ENCODE results near the gene SLC8A1.

Gene SLC8A1

GRCh38 chr2:40181855-40182254, 270.0 kb downstream of the SLC8A1 start:
- no peaks in the 10 kb centered on the region for H3K36me3 ChIP-seq (ENCODE audit: control insufficient read depth in 1 of 2, insufficient read depth in 2 of 2, low read length in 2 of 2)
- no peak overlapping the region for H3K9ac ChIP-seq (ENCODE audit: low read depth in 1 of 2, low read length in 2 of 2)

DNA sequence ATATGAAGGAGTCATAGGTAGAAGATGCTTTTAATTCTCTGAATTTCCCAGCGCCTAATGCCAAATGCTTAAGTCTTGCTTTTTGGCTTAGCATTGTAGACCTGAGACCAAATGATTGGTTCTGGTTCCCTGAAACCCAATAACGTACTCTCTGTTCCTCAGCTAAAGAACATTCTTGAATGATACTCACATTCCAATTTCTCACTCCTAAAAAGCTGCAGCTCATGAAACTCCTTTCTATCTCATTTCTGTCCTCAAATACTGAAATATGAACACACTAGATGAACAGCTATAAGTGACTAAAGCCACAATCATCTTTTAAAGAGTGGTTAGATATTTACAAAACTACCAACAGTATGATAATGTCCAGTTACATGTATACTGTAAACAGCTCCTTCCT, 272.1 kb downstream of the SLC8A1 start:
- no peaks in the 10 kb centered on the region for H3K27me3 ChIP-seq (ENCODE audit: control insufficient read depth in 1 of 2, insufficient read depth in 2 of 2, low read length in 2 of 2)
- no peak overlapping the region for H3K9ac ChIP-seq (ENCODE audit: low read depth in 1 of 2, low read length in 2 of 2)
- H3K4me1 ChIP-seq (ENCODE audit: control insufficient read depth in 1 of 2, insufficient read depth in 2 of 2, low read length in 2 of 2), result no peaks in the 10 kb centered on the region
- no peak overlapping the region for H3K27ac ChIP-seq (ENCODE audit: low read depth, low read length)
- no peak overlapping the region for H3K4me3 ChIP-seq (ENCODE audit: low read depth in 1 of 2, low read length in 2 of 2)
- no peaks in the 10 kb centered on the region for H3K36me3 ChIP-seq (ENCODE audit: control insufficient read depth in 1 of 2, insufficient read depth in 2 of 2, low read length in 2 of 2)
- H3K9me3 ChIP-seq (ENCODE audit: control insufficient read depth in 1 of 2, low read length in 2 of 2), result no peaks in the 10 kb centered on the region

More at GRCh38 chr2:40181855-40182254, 270.0 kb downstream of the SLC8A1 start:
- H3K27ac ChIP-seq (ENCODE audit: low read depth, low read length), result no peak overlapping the region
- no peaks in the 10 kb centered on the region for H3K9me3 ChIP-seq (ENCODE audit: control insufficient read depth in 1 of 2, low read length in 2 of 2)
- no peaks in the 10 kb centered on the region for H3K27me3 ChIP-seq (ENCODE audit: control insufficient read depth in 1 of 2, insufficient read depth in 2 of 2, low read length in 2 of 2)
- H3K4me3 ChIP-seq (ENCODE audit: low read depth in 1 of 2, low read length in 2 of 2), result no peak overlapping the region
- no peaks in the 10 kb centered on the region for H3K4me1 ChIP-seq (ENCODE audit: control insufficient read depth in 1 of 2, insufficient read depth in 2 of 2, low read length in 2 of 2)

DNA sequence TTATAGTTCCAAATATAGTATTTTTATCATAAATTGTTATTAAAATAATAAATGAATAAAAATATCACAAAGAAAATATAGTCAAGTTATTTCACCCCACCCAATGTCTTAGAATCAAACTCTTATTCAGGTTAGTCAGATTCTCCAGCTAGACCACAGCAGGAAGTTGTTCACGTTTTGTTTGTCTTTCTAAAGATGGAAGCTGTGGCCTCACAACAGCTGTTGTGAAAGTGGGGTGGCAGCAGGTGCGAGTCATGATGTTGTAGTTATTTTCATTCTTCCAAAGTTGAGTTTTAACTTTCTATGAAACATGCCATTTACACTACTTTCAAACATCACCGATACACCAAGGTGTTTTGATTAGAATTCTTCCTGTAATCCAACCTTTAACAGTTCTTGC, 272.9 kb downstream of the SLC8A1 start:
- no peaks in the 10 kb centered on the region for H3K4me1 ChIP-seq (ENCODE audit: control insufficient read depth in 1 of 2, insufficient read depth in 2 of 2, low read length in 2 of 2)
- no peak overlapping the region for H3K9ac ChIP-seq (ENCODE audit: low read depth in 1 of 2, low read length in 2 of 2)
- H3K4me3 ChIP-seq (ENCODE audit: low read depth in 1 of 2, low read length in 2 of 2), result no peak overlapping the region
- H3K27ac ChIP-seq (ENCODE audit: low read depth, low read length), result no peak overlapping the region
- no peaks in the 10 kb centered on the region for H3K9me3 ChIP-seq (ENCODE audit: control insufficient read depth in 1 of 2, low read length in 2 of 2)
- no peaks in the 10 kb centered on the region for H3K36me3 ChIP-seq (ENCODE audit: control insufficient read depth in 1 of 2, insufficient read depth in 2 of 2, low read length in 2 of 2)
- no peaks in the 10 kb centered on the region for H3K27me3 ChIP-seq (ENCODE audit: control insufficient read depth in 1 of 2, insufficient read depth in 2 of 2, low read length in 2 of 2)

DNA sequence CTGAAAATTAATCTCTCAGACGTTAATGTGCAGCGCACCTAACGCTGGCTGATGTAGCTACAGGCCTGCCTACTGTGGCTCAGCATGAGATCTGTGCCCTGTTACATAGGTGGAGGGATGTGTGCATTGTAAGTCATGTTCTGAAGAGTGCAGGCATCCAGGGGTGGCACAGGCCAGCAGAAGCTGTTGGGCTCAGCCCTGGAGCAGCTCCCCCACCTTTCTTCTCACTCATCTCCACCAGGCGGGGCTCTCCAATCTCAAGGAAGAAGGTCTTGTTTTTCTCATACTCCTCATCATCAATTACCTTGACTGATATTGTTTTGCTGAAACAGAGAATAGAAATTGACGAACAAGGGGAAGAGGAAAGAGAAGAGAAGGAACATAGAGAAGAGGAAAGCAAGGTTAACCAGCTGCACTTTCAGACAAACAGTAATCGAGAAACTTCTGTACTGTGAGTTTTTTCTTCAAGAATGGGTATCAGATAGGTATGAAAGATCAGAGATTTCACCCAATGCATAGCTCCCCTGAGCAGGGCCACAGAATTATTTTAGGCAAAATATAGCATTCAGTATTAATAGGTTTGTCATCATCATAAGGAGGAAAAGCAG, 273.6 kb downstream of the SLC8A1 start:
- no peak overlapping the region for H3K9ac ChIP-seq (ENCODE audit: low read depth in 1 of 2, low read length in 2 of 2)
- H3K27ac ChIP-seq (ENCODE audit: low read depth, low read length), result no peak overlapping the region
- no peak overlapping the region for H3K4me3 ChIP-seq (ENCODE audit: low read depth in 1 of 2, low read length in 2 of 2)
- H3K36me3 ChIP-seq (ENCODE audit: control insufficient read depth in 1 of 2, insufficient read depth in 2 of 2, low read length in 2 of 2), result no peaks in the 10 kb centered on the region
- no peaks in the 10 kb centered on the region for H3K27me3 ChIP-seq (ENCODE audit: control insufficient read depth in 1 of 2, insufficient read depth in 2 of 2, low read length in 2 of 2)
- no peaks in the 10 kb centered on the region for H3K9me3 ChIP-seq (ENCODE audit: control insufficient read depth in 1 of 2, low read length in 2 of 2)
- no peaks in the 10 kb centered on the region for H3K4me1 ChIP-seq (ENCODE audit: control insufficient read depth in 1 of 2, insufficient read depth in 2 of 2, low read length in 2 of 2)

- Histone ChIP-seq H3K4me1 (ENCODE audit: control insufficient read depth in 1 of 2, insufficient read depth in 2 of 2, low read length in 2 of 2) (no peaks in the 10 kb centered on the region), H3K9me3 (ENCODE audit: control insufficient read depth in 1 of 2, low read length in 2 of 2) (no peaks in the 10 kb centered on the region), H3K4me3 (ENCODE audit: low read depth in 1 of 2, low read length in 2 of 2) (no peak overlapping the region), H3K27ac (ENCODE audit: low read depth, low read length) (no peak overlapping the region), H3K27me3 (ENCODE audit: control insufficient read depth in 1 of 2, insufficient read depth in 2 of 2, low read length in 2 of 2) (no peaks in the 10 kb centered on the region), H3K9ac (ENCODE audit: low read depth in 1 of 2, low read length in 2 of 2) (no peak overlapping the region), H3K36me3 (ENCODE audit: control insufficient read depth in 1 of 2, insufficient read depth in 2 of 2, low read length in 2 of 2) (no peaks in the 10 kb centered on the region)
Observed at GRCh38 chr2:40177366-40177765, 274.5 kb downstream of the SLC8A1 start.

GRCh38 chr2:40173276-40173675, 278.6 kb downstream of the SLC8A1 start:
- Histone ChIP-seq H3K27me3 (ENCODE audit: control insufficient read depth in 1 of 2, insufficient read depth in 2 of 2, low read length in 2 of 2) (no peaks in the 10 kb centered on the region), H3K9me3 (ENCODE audit: control insufficient read depth in 1 of 2, low read length in 2 of 2) (no peaks in the 10 kb centered on the region), H3K36me3 (ENCODE audit: control insufficient read depth in 1 of 2, insufficient read depth in 2 of 2, low read length in 2 of 2) (no peaks in the 10 kb centered on the region)

GRCh38 chr2:40169856-40170255, 282.0 kb downstream of the SLC8A1 start:
- no peaks in the 10 kb centered on the region for H3K36me3 ChIP-seq (ENCODE audit: control insufficient read depth in 1 of 2, insufficient read depth in 2 of 2, low read length in 2 of 2)
- no peaks in the 10 kb centered on the region for H3K27me3 ChIP-seq (ENCODE audit: control insufficient read depth in 1 of 2, insufficient read depth in 2 of 2, low read length in 2 of 2)
- peaks cover 13% of the 10 kb centered on the region in 2 donors for H3K4me1 ChIP-seq (ENCODE audit: control insufficient read depth in 1 of 2, insufficient read depth in 2 of 2, low read length in 2 of 2)
- no peaks in the 10 kb centered on the region for H3K9me3 ChIP-seq (ENCODE audit: control insufficient read depth in 1 of 2, low read length in 2 of 2)
- H3K27ac ChIP-seq (ENCODE audit: low read depth, low read length), result no peak overlapping the region
- H3K9ac ChIP-seq (ENCODE audit: low read depth in 1 of 2, low read length in 2 of 2), result no peak overlapping the region
- no peak overlapping the region for H3K4me3 ChIP-seq (ENCODE audit: low read depth in 1 of 2, low read length in 2 of 2)

More at GRCh38 chr2:40173276-40173675, 278.6 kb downstream of the SLC8A1 start:
- H3K9ac ChIP-seq (ENCODE audit: low read depth in 1 of 2, low read length in 2 of 2), result no peak overlapping the region
- H3K4me1 ChIP-seq (ENCODE audit: control insufficient read depth in 1 of 2, insufficient read depth in 2 of 2, low read length in 2 of 2), result peaks cover 7 to 8% of the 10 kb centered on the region in 2 donors
- H3K4me3 ChIP-seq (ENCODE audit: low read depth in 1 of 2, low read length in 2 of 2), result no peak overlapping the region
- no peak overlapping the region for H3K27ac ChIP-seq (ENCODE audit: low read depth, low read length)

- no peak overlapping the region for H3K27ac ChIP-seq (ENCODE audit: low read depth, low read length)
- H3K27me3 ChIP-seq (ENCODE audit: control insufficient read depth in 1 of 2, insufficient read depth in 2 of 2, low read length in 2 of 2), result no peaks in the 10 kb centered on the region
- H3K9me3 ChIP-seq (ENCODE audit: control insufficient read depth in 1 of 2, low read length in 2 of 2), result no peaks in the 10 kb centered on the region
- no peaks in the 10 kb centered on the region for H3K36me3 ChIP-seq (ENCODE audit: control insufficient read depth in 1 of 2, insufficient read depth in 2 of 2, low read length in 2 of 2)
- H3K4me1 ChIP-seq (ENCODE audit: control insufficient read depth in 1 of 2, insufficient read depth in 2 of 2, low read length in 2 of 2), result peaks cover 13% of the 10 kb centered on the region in 2 donors
- no peak overlapping the region for H3K9ac ChIP-seq (ENCODE audit: low read depth in 1 of 2, low read length in 2 of 2)
- H3K4me3 ChIP-seq (ENCODE audit: low read depth in 1 of 2, low read length in 2 of 2), result no peak overlapping the region
Observed at GRCh38 chr2:40169430-40169829, 282.5 kb downstream of the SLC8A1 start.

DNA sequence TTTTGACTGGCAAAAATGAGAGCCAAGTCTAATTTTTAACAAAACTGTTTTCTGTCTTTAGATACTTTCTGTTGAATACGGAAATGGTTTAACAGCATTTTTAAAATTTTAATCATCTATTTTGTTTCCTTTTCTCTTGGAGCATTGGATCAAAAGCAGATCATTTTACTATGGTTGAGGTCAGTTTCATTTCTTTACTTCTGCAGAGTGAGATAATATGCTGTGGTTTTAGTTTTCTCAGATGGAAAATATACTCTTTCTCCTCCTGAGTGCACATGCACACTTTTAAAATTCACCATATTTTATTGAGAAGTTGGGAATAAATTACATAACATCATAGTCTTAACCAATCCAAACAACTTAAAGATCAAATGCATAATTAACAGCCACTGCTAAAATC, 283.3 kb downstream of the SLC8A1 start:
- Histone ChIP-seq H3K4me1 (ENCODE audit: control insufficient read depth in 1 of 2, insufficient read depth in 2 of 2, low read length in 2 of 2) (peaks cover 13% of the 10 kb centered on the region in 2 donors), H3K9me3 (ENCODE audit: control insufficient read depth in 1 of 2, low read length in 2 of 2) (no peaks in the 10 kb centered on the region), H3K4me3 (ENCODE audit: low read depth in 1 of 2, low read length in 2 of 2) (no peak overlapping the region), H3K9ac (ENCODE audit: low read depth in 1 of 2, low read length in 2 of 2) (no peak overlapping the region), H3K27ac (ENCODE audit: low read depth, low read length) (no peak overlapping the region), H3K27me3 (ENCODE audit: control insufficient read depth in 1 of 2, insufficient read depth in 2 of 2, low read length in 2 of 2) (no peaks in the 10 kb centered on the region), H3K36me3 (ENCODE audit: control insufficient read depth in 1 of 2, insufficient read depth in 2 of 2, low read length in 2 of 2) (no peaks in the 10 kb centered on the region)

DNA sequence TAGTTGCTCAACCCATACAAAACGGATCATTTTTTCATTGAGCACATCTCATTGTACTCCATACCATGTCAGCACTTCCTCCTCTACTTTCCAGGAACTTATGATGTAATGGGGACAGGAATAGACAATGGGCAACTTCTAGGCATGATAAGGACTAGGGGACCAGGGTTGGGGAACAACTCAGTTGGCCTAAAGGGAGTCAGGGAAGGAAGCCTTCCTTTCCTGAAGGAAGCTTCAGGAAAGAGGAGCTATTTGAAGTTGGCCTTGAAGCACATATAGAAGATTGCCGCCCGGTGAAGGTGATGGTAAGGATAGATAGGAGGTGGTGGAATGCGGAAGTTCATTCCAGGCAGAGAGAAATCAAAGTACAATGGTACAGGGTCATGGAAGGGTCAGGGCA, 283.9 kb downstream of the SLC8A1 start:
- Histone ChIP-seq H3K4me1 (ENCODE audit: control insufficient read depth in 1 of 2, insufficient read depth in 2 of 2, low read length in 2 of 2) (peaks cover 13% of the 10 kb centered on the region in 2 donors), H3K9me3 (ENCODE audit: control insufficient read depth in 1 of 2, low read length in 2 of 2) (no peaks in the 10 kb centered on the region), H3K27ac (ENCODE audit: low read depth, low read length) (no peak overlapping the region), H3K36me3 (ENCODE audit: control insufficient read depth in 1 of 2, insufficient read depth in 2 of 2, low read length in 2 of 2) (no peaks in the 10 kb centered on the region), H3K9ac (ENCODE audit: low read depth in 1 of 2, low read length in 2 of 2) (no peak overlapping the region), H3K4me3 (ENCODE audit: low read depth in 1 of 2, low read length in 2 of 2) (no peak overlapping the region), H3K27me3 (ENCODE audit: control insufficient read depth in 1 of 2, insufficient read depth in 2 of 2, low read length in 2 of 2) (no peaks in the 10 kb centered on the region)

GRCh38 chr2:40166006-40166405, 285.9 kb downstream of the SLC8A1 start:
- no peak overlapping the region for H3K27ac ChIP-seq (ENCODE audit: low read depth, low read length)
- no peak overlapping the region for H3K4me3 ChIP-seq (ENCODE audit: low read depth in 1 of 2, low read length in 2 of 2)
- no peak overlapping the region for H3K9ac ChIP-seq (ENCODE audit: low read depth in 1 of 2, low read length in 2 of 2)
- no peaks in the 10 kb centered on the region for H3K36me3 ChIP-seq (ENCODE audit: control insufficient read depth in 1 of 2, insufficient read depth in 2 of 2, low read length in 2 of 2)
- H3K4me1 ChIP-seq (ENCODE audit: control insufficient read depth in 1 of 2, insufficient read depth in 2 of 2, low read length in 2 of 2), result peaks cover 13 to 17% of the 10 kb centered on the region in 2 donors
- H3K9me3 ChIP-seq (ENCODE audit: control insufficient read depth in 1 of 2, low read length in 2 of 2), result no peaks in the 10 kb centered on the region
- no peaks in the 10 kb centered on the region for H3K27me3 ChIP-seq (ENCODE audit: control insufficient read depth in 1 of 2, insufficient read depth in 2 of 2, low read length in 2 of 2)

Data from duodenal mucosa (tissue), 2 donors.